HL-60 (cell line): ENCODE measurements around the gene GPC5.
"Not testable (repeated sequence)": the region's sequence is repeated elsewhere in the genome, so short reads cannot be mapped to it uniquely, and the experiment has no call there.

Experiments
- DNase-seq, 2 experiments: peaks; one replicate each; pipeline ENCODE4 v3.0.0-alpha.2; 2010 to 2020; ENCODE audit warnings: low read depth in 1 of 2, low spot score in 1 of 2
- H3K27ac ChIP-seq: fragments of 250-450 bp; sonication (Bioruptor Pico); replicated peaks from 2 replicates; pipeline ENCODE4 v1.5.1; 2020; ENCODE audit warnings: mild to moderate bottlenecking, moderate library complexity
- H3K27me3 ChIP-seq: fragments of 250-450 bp; sonication (Bioruptor Pico); 2 replicates; pipeline ENCODE4 v1.5.1; 2021; ENCODE audit warnings: mild to moderate bottlenecking, moderate library complexity; ENCODE audit not compliant: insufficient read depth, poor library complexity, severe bottlenecking
- H3K4me3 ChIP-seq: replicated peaks from 2 replicates; pipeline ENCODE4 v1.5.1; 2011; ENCODE audit warnings: mild to moderate bottlenecking, control low read depth, low read length; ENCODE audit not compliant: insufficient read depth
- GABPA ChIP-seq: IDR thresholded peaks from 2 replicates; pipeline ENCODE4 v1.6.1; 2012; ENCODE audit warnings: low read depth
- POLR2AphosphoS5 ChIP-seq: IDR thresholded peaks from 2 replicates; pipeline ENCODE4 v1.6.1; 2012; ENCODE audit warnings: low read depth
- SPI1 ChIP-seq: IDR thresholded peaks from 2 replicates; pipeline ENCODE4 v1.6.1; 2012; ENCODE audit warnings: low read depth, mild to moderate bottlenecking, borderline replicate concordance
- TF ChIP-seq, protein P1 (sequence below): IDR thresholded peaks from 2 replicates; pipeline ENCODE4 v1.6.1; 2012; ENCODE audit warnings: low read depth; ENCODE audit not compliant: insufficient replicate concordance
- TF ChIP-seq, protein P2 (sequence below): IDR thresholded peaks from one replicate; pipeline ENCODE4 v1.5.1; 2011; ENCODE audit warnings: low read length, control low read depth, inconsistent platforms; ENCODE audit not compliant: insufficient read depth

The GPC5 gene

DNA sequence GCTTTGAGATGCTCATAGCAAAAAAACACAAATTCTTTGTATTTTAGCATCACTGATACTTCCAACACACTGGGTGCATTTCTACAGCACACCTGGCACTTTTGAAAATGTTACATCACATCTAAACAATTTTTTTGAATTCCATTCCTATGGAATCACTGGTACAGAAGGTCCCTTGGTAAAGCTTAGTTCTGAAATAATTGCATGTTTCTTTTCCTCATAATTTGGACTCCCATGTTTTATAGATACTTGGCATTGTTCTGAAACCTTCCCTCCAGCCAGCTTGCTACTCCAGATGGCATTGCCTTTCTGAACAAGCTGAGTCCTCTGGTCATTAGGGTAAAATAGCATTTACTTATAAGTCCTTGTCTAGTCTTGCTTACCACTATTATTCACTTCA is 1346.8 kb downstream of the GPC5 start:
- H3K4me3 ChIP-seq, result no peak overlapping the region
- no peak overlapping the region for H3K27ac ChIP-seq
- DNase-seq, result no peak
- H3K27me3 ChIP-seq, result no peaks in the 10 kb centered on the region
- TF ChIP-seq POLR2AphosphoS5 (no peak), SPI1 (no peak), GABPA (no peak)
- TF ChIP-seq, protein P1, sequence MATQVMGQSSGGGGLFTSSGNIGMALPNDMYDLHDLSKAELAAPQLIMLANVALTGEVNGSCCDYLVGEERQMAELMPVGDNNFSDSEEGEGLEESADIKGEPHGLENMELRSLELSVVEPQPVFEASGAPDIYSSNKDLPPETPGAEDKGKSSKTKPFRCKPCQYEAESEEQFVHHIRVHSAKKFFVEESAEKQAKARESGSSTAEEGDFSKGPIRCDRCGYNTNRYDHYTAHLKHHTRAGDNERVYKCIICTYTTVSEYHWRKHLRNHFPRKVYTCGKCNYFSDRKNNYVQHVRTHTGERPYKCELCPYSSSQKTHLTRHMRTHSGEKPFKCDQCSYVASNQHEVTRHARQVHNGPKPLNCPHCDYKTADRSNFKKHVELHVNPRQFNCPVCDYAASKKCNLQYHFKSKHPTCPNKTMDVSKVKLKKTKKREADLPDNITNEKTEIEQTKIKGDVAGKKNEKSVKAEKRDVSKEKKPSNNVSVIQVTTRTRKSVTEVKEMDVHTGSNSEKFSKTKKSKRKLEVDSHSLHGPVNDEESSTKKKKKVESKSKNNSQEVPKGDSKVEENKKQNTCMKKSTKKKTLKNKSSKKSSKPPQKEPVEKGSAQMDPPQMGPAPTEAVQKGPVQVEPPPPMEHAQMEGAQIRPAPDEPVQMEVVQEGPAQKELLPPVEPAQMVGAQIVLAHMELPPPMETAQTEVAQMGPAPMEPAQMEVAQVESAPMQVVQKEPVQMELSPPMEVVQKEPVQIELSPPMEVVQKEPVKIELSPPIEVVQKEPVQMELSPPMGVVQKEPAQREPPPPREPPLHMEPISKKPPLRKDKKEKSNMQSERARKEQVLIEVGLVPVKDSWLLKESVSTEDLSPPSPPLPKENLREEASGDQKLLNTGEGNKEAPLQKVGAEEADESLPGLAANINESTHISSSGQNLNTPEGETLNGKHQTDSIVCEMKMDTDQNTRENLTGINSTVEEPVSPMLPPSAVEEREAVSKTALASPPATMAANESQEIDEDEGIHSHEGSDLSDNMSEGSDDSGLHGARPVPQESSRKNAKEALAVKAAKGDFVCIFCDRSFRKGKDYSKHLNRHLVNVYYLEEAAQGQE, result no peak
- TF ChIP-seq, protein P2, sequence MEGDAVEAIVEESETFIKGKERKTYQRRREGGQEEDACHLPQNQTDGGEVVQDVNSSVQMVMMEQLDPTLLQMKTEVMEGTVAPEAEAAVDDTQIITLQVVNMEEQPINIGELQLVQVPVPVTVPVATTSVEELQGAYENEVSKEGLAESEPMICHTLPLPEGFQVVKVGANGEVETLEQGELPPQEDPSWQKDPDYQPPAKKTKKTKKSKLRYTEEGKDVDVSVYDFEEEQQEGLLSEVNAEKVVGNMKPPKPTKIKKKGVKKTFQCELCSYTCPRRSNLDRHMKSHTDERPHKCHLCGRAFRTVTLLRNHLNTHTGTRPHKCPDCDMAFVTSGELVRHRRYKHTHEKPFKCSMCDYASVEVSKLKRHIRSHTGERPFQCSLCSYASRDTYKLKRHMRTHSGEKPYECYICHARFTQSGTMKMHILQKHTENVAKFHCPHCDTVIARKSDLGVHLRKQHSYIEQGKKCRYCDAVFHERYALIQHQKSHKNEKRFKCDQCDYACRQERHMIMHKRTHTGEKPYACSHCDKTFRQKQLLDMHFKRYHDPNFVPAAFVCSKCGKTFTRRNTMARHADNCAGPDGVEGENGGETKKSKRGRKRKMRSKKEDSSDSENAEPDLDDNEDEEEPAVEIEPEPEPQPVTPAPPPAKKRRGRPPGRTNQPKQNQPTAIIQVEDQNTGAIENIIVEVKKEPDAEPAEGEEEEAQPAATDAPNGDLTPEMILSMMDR, result no peak

DNA sequence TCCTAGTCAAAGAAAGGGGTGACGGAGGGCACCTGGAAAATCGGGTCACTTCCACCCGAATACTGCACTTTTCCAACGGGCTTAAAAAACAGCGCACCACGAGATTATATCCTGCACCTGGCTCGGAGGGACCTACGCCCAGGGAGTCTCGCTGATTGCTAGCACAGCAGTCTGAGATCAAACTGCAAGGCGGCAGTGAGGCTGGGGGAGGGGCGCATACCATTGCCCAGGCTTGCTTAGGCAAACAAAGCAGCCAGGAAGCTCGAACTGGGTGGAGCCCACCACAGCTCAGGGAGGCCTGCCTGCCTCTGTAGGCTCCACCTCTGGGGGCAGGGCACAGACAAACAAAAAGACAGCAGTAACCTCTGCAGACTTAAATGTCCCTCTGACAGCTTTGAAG is 1354.3 kb downstream of the GPC5 start:
- not testable (repeated sequence) for H3K4me3 ChIP-seq, H3K27me3 ChIP-seq, DNase-seq, H3K27ac ChIP-seq

DNA sequence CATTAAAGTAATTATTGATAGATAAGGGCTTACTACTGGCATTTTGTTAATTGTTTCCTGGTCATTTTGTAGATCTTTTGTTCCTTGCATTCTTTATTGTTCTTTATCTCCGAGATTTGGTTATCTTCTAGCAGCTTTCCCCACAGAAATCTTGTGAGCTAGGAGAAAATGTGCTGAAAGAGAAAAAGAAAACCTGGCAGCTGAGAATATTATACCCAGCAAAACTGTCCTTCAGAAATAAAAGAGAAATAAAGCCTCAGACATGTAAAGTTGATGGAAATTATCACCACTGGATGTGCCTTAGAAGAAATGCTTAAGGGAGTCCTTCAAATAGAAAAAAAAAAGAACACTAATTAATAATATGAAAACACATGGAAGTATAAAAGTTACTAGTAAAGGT is 1363.3 kb downstream of the GPC5 start:
- Histone ChIP-seq H3K4me3 (no peak overlapping the region), H3K27ac (no peak overlapping the region), H3K27me3 (no peaks in the 10 kb centered on the region)
- no peak for TF ChIP-seq GABPA
- TF ChIP-seq SPI1, result no peak
- TF ChIP-seq POLR2AphosphoS5, result no peak
- TF ChIP-seq, protein P1, result no peak
- TF ChIP-seq, protein P2, result no peak
- DNase-seq, result no peak

DNA sequence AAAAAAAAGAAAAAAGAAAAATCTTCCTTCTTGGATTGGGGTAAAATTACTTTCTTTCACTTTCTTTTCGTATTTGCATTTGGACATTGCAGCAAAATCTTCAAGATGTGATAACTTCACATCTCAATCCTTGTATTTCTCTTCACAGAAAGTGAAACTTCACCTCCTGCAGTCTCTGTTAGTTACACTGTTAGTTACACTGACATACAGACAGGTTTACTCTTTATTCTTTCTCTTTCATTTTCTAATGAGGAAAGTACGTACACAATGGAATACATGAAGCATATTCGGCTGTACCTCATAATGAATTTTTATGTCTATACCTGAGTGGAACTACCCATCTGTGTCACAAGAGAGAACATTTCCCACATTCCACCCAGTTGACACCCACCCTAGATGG is 1369.0 kb downstream of the GPC5 start:
- no peak for TF ChIP-seq POLR2AphosphoS5
- H3K4me3 ChIP-seq, result no peak overlapping the region
- no peaks in the 10 kb centered on the region for H3K27me3 ChIP-seq
- no peak overlapping the region for H3K27ac ChIP-seq
- no peak for DNase-seq

DNA sequence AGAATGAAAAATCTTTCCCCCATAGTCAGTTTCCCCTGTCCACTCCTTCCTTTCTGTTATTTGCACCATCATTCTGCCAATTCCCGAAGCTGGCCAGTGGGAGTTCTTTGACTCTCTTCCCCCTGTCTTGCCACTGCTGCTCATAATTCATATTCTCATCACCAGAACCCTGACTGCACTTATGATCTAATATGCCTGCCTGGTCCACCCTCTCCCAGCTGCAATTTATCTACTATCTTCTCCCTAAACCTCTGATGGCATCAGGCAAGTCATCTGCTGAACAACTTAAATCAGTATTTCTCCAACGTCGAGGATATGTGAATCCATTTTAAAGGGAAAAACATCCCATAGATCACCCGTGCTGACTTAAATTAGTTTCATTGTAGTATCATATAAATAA is 1370.2 kb downstream of the GPC5 start:
- no peak overlapping the region for H3K27ac ChIP-seq
- DNase-seq, result no peak
- TF ChIP-seq, protein P2, result no peak
- TF ChIP-seq GABPA, result no peak
- no peak for TF ChIP-seq SPI1
- TF ChIP-seq, protein P1, result no peak
- TF ChIP-seq POLR2AphosphoS5, result no peak
- H3K27me3 ChIP-seq, result no peaks in the 10 kb centered on the region
- H3K4me3 ChIP-seq, result no peak overlapping the region
